Measurements from ENCODE around the gene CCR5AS.

The CCR5AS gene

GRCh38 chr3:46409739-46410489 is 3.0 kb upstream of the CCR5AS start:
- Mint-ChIP-seq H3K4me1 (no peaks in the 10 kb centered on the region; the same call in 2 of the 3 replicates), H3K27me3 (ENCODE audit: insufficient read depth, low read depth, poor library complexity) (peaks cover 4% of the 10 kb centered on the region), H3K4me3 (no peak overlapping the region), H3K27ac (no peak overlapping the region), H3K36me3 (ENCODE audit: low read depth) (no peaks in the 10 kb centered on the region), H3K9me3 (no peaks in the 10 kb centered on the region)
- no peak overlapping the region for H3K4me2 ChIP-seq
- H3K27me3 ChIP-seq (ENCODE audit: insufficient read depth), result no peaks in the 10 kb centered on the region
- no peaks in the 10 kb centered on the region for H3K36me3 ChIP-seq (ENCODE audit: insufficient read depth)
- H3K79me2 ChIP-seq (replicated peaks; ENCODE audit: insufficient read depth), result no peaks in the 10 kb centered on the region
- TF ChIP-seq JUNB (IDR thresholded peaks at IDR 0.05; ENCODE audit: unreplicated experiment), result no peak
- no peak for TF ChIP-seq ZNF114 (CRISPR knock-in tag; IDR thresholded peaks at IDR 0.05)
- no peak for TF ChIP-seq CREB1 (CRISPR knock-in tag; IDR thresholded peaks at IDR 0.05; ENCODE audit: low read depth)
- no peak for TF ChIP-seq REST (IDR thresholded peaks at IDR 0.05; ENCODE audit: unreplicated experiment)
- no peak for TF ChIP-seq EZH2phosphoT487 (IDR thresholded peaks at IDR 0.05; ENCODE audit: unreplicated experiment)
- no peak for TF ChIP-seq POLR2AphosphoS5 (IDR thresholded peaks at IDR 0.05; ENCODE audit: low read depth)
- TF ChIP-seq NANOG (IDR thresholded peaks at IDR 0.05; ENCODE audit: borderline replicate concordance), result no peak
- no peak for TF ChIP-seq CTCF (conservative IDR thresholded peaks at IDR 0.05; ENCODE audit: low read depth in 2 of 2)
- TF ChIP-seq ETS1 (IDR thresholded peaks at IDR 0.05), result no peak
- TF ChIP-seq ZNF331 (CRISPR knock-in tag; IDR thresholded peaks at IDR 0.05; ENCODE audit: low read depth), result no peak
- TF ChIP-seq EZH2 (IDR thresholded peaks at IDR 0.05; ENCODE audit: low read depth, unreplicated experiment), result no peak
- TF ChIP-seq STAT1 (IDR thresholded peaks at IDR 0.05; ENCODE audit: unreplicated experiment), result no peak
- no peak for TF ChIP-seq ZNF462 (CRISPR knock-in tag; IDR thresholded peaks at IDR 0.05)
- H4K20me1 ChIP-seq (replicated peaks; ENCODE audit: insufficient read depth), result no peaks in the 10 kb centered on the region
- ATAC-seq (no peak), DNase-seq (ENCODE audit: low spot score) (no peak)
- no peaks in the 10 kb centered on the region for H3F3A ChIP-seq (replicated peaks; ENCODE audit: low read depth)
- no peaks in the 10 kb centered on the region for H3K4me1 ChIP-seq (ENCODE audit: insufficient read depth)
- no peak overlapping the region for H3K27ac ChIP-seq (ENCODE audit: low read depth)
- H3K9me2 ChIP-seq (ENCODE audit: insufficient read depth), result no peaks in the 10 kb centered on the region
- no peak overlapping the region for H2AFZ ChIP-seq
- H3K4me3 ChIP-seq, result no peak overlapping the region

Measured in GM23338 (cell line).